Naive thymus-derived CD4-positive, alpha-beta T cell (primary cell): ENCODE measurements around the gene SLIT1. TPM values are rescaled to one million over a fixed set of nuclear protein-coding genes. Genes with fewer than 3 reads are reported as not detected.
A peak's percentile ranks its signal among the peaks of the same experiment; 100 is the strongest.

ENCODE experiments used
- ATAC-seq: fragments of 150-1000 bp; cut with Tn5 transposase; 2 replicates; pipeline ENCODE4 v1.10.0; 2021; ENCODE audit warnings: mild to moderate bottlenecking, moderate library complexity
- CTCF ChIA-PET: fragments of 350-600 bp; sonication (Branson Sonifier 250); formaldehyde crosslinking; loops from one replicate; lab custom pipeline; 2021; ENCODE audit warnings: antibody characterized with exemption; lab: Charles Lee
- POLR2A ChIA-PET: fragments of 350-600 bp; sonication (Branson Sonifier 250); formaldehyde crosslinking; loops from one replicate; lab custom pipeline; 2021; ENCODE audit warnings: antibody characterized with exemption, inconsistent platforms; lab: Charles Lee
- DNase-seq, 9 donors: peaks; one replicate each; pipeline versions ENCODE4 v3.0.0 to v3.0.0-alpha.2; 2020 to 2022; ENCODE audit warnings: mixed read lengths in 1 of 9
- H3K27ac ChIP-seq: one replicate; pipeline ENCODE4 v1.7.0; 2013; ENCODE audit warnings: mild to moderate bottlenecking, low read depth, low read length, moderate library complexity
- H3K27me3 ChIP-seq, 2 donors: one replicate each; pipeline ENCODE4 v1.7.0; 2013; ENCODE audit warnings: low read length in 2 of 2, mild to moderate bottlenecking in 2 of 2, moderate library complexity in 2 of 2; ENCODE audit not compliant: control insufficient read depth in 2 of 2, insufficient read depth in 2 of 2
- H3K36me3 ChIP-seq, 3 experiments: 1 replicate in 2 of 3; 2 replicates in 1 of 3; pipeline ENCODE4 v1.7.0; 2013; ENCODE audit warnings: low read length in 3 of 3, mild to moderate bottlenecking in 3 of 3, moderate library complexity in 1 of 3; ENCODE audit not compliant: insufficient read depth in 3 of 3, control insufficient read depth in 2 of 3
- H3K4me1 ChIP-seq, 2 donors: one replicate each; pipeline ENCODE4 v1.7.0; 2013; ENCODE audit warnings: low read length in 2 of 2, mild to moderate bottlenecking in 2 of 2, moderate library complexity in 1 of 2; ENCODE audit not compliant: control insufficient read depth in 2 of 2, insufficient read depth in 2 of 2
- H3K4me3 ChIP-seq: 2 replicates; pipeline ENCODE4 v1.7.0; 2013; ENCODE audit warnings: mild to moderate bottlenecking, low read length
- H3K9me3 ChIP-seq, 3 experiments: 1 replicate in 2 of 3; 2 replicates in 1 of 3; pipeline ENCODE4 v1.7.0; 2013; ENCODE audit warnings: low read length in 3 of 3; ENCODE audit not compliant: control insufficient read depth in 2 of 3
- H3K27ac Mint-ChIP-seq, 9 donors: one replicate each; pipeline ENCODE4 v1.8.0; 2020 to 2022; ENCODE audit warnings: mixed read lengths in 9 of 9, mild to moderate bottlenecking in 8 of 9, moderate library complexity in 5 of 9, inconsistent platforms in 2 of 9
- H3K27me3 Mint-ChIP-seq, 5 donors: one replicate each; pipeline ENCODE4 v1.8.0; 2021 to 2022; ENCODE audit warnings: mixed read lengths in 5 of 5, mild to moderate bottlenecking in 1 of 5
- H3K36me3 Mint-ChIP-seq, 5 donors: one replicate each; pipeline ENCODE4 v1.8.0; 2020 to 2022; ENCODE audit warnings: mixed read lengths in 5 of 5, mild to moderate bottlenecking in 3 of 5, inconsistent platforms in 1 of 5
- H3K4me1 Mint-ChIP-seq, 7 donors: one replicate each; pipeline ENCODE4 v1.8.0; 2020 to 2022; ENCODE audit warnings: mixed read lengths in 7 of 7, mild to moderate bottlenecking in 3 of 7, inconsistent platforms in 1 of 7
- H3K4me3 Mint-ChIP-seq, 10 donors: one replicate each; pipeline ENCODE4 v1.8.0; 2020 to 2022; ENCODE audit warnings: mild to moderate bottlenecking in 10 of 10, mixed read lengths in 10 of 10, moderate library complexity in 6 of 10, inconsistent platforms in 2 of 10
- H3K9me3 Mint-ChIP-seq, 11 donors: one replicate each; pipeline ENCODE4 v1.8.0; 2020 to 2022; ENCODE audit warnings: mixed read lengths in 11 of 11, mild to moderate bottlenecking in 4 of 11, inconsistent platforms in 1 of 11, moderate library complexity in 1 of 11
- intact Hi-C, 2 donors: fragments of 100-400 bp; cut with micrococcal nuclease; formaldehyde crosslinking; loops; one replicate each; pipeline ENCODE4 v1.15.1; 2023
- polyA plus RNA-seq, 2 donors: library from polyadenylated mRNA; unstranded; fragments of 300-500 nt; fragmentation: Illumina TruSeq; gene quantifications; one replicate each; pipeline ENCODE4 v1.2.3, GENCODE V29; 2021
- total RNA-seq, 6 experiments: library from RNA in 5 of 6; stranded (reverse) in 5 of 6; gene quantifications; 1 replicate in 5 of 6; 2 replicates in 1 of 6; pipeline ENCODE4 v1.2.3 and lab custom pipeline; 2021 to 2026

SLIT1 gene
- total and polyA plus RNA-seq, 7 experiments from 2014 or later: 0.19 to 0.88 (median 0.44) TPM; not detected in 2

- Mint-ChIP-seq H3K4me3 (no peak overlapping the region), H3K4me1 (peaks cover 0 to 15% (median 8%) of the 10 kb centered on the region in 7 donors), H3K27ac (no peak overlapping the region), H3K9me3 (no peaks in the 10 kb centered on the region), H3K27me3 (no peaks in the 10 kb centered on the region), H3K36me3 (no peaks in the 10 kb centered on the region)
- Histone ChIP-seq H3K36me3 (no peaks in the 10 kb centered on the region), H3K9me3 (no peaks in the 10 kb centered on the region), H3K4me3 (no peak overlapping the region), H3K27me3 (no peaks in the 10 kb centered on the region), H3K27ac (no peak overlapping the region), H3K4me1 (peaks cover 0 to 6% of the 10 kb centered on the region in 2 donors)
- ChIA-PET CTCF (no interaction called here), POLR2A (no interaction called here)
- ATAC-seq (no peak), DNase-seq (no peak)
- intact Hi-C loops: no loop called here
These were observed 167.2 kb downstream of the SLIT1 start for GRCh38 chr10:97018251-97019212.

- Mint-ChIP-seq H3K27me3 (no peaks in the 10 kb centered on the region), H3K4me1 (peaks cover 0 to 14% (median 8%) of the 10 kb centered on the region in 7 donors), H3K27ac (peak overlapping the region in 2 of 9 donors; percentile 40 to 83), H3K36me3 (no peaks in the 10 kb centered on the region), H3K9me3 (no peaks in the 10 kb centered on the region), H3K4me3 (no peak overlapping the region)
- Histone ChIP-seq H3K27me3 (no peaks in the 10 kb centered on the region), H3K36me3 (no peaks in the 10 kb centered on the region), H3K9me3 (no peaks in the 10 kb centered on the region), H3K4me1 (peaks cover 0 to 6% of the 10 kb centered on the region in 2 donors), H3K4me3 (no peak overlapping the region), H3K27ac (no peak overlapping the region)
- DNase-seq (no peak), ATAC-seq (no peak)
- CTCF ChIA-PET: no interaction called here
- intact Hi-C loops: no loop called here
- POLR2A ChIA-PET: no interaction called here
These were observed 168.3 kb downstream of the SLIT1 start for GRCh38 chr10:97017474-97017903.

- Histone ChIP-seq H3K27ac (no peak overlapping the region), H3K4me1 (peaks cover 0 to 6% of the 10 kb centered on the region in 2 donors), H3K9me3 (no peaks in the 10 kb centered on the region), H3K27me3 (no peaks in the 10 kb centered on the region), H3K36me3 (no peaks in the 10 kb centered on the region), H3K4me3 (no peak overlapping the region)
- ChIA-PET CTCF (interaction anchor here (0.5 to 0.7 kb wide), 3 partner anchors 21 to 193 kb away, joined by 3 to 10 read pairs (median 3); no protein-coding TSS in a partner anchor), POLR2A (interaction anchor here (0.7 kb wide), 1 partner anchor 8 kb away, joined by 5 read pairs; no protein-coding TSS in a partner anchor)
- H3K27me3 Mint-ChIP-seq: no peaks in the 10 kb centered on the region
- peak overlapping the region in 5 of 10 donors; percentile 26 to 72 (median 39) for H3K4me3 Mint-ChIP-seq
- peak overlapping the region in 3 of 9 donors; percentile 40 to 83 (median 46) for H3K27ac Mint-ChIP-seq
- intact Hi-C loops: no loop called here
- peaks cover 0 to 14% (median 8%) of the 10 kb centered on the region in 7 donors for H3K4me1 Mint-ChIP-seq
- H3K36me3 Mint-ChIP-seq: no peaks in the 10 kb centered on the region
- ATAC-seq (no peak), DNase-seq (peak in 1 of 9 donors; percentile 34)
- peaks cover 0 to 1% (median 0%) of the 10 kb centered on the region in 11 donors for H3K9me3 Mint-ChIP-seq
These were observed 168.9 kb downstream of the SLIT1 start for GRCh38 chr10:97016728-97017473.

DNA sequence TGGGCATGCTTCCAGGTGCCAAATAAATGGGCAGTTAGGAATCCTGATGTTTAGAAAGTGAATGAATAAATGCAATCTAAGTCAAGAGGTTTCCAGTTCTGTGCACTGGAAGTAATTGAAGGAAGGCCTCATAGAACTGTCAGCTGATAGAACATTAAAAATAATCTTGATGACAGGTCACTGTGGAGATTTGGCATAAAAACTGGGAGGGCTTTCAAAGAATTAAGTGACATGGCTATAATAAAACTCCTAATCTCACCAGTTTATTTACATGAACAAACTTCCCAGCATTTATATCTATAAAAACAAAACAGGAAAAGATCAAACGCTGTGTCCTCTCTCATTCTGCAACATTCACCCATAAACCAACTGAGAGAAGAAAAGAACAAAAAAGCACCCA is 170.5 kb downstream of the SLIT1 start:
- Mint-ChIP-seq H3K9me3 (peaks cover 0 to 2% (median 0%) of the 10 kb centered on the region in 11 donors), H3K27ac (no peak overlapping the region), H3K4me3 (no peak overlapping the region), H3K36me3 (no peaks in the 10 kb centered on the region), H3K4me1 (peaks cover 0 to 13% (median 8%) of the 10 kb centered on the region in 7 donors), H3K27me3 (no peaks in the 10 kb centered on the region)
- POLR2A ChIA-PET: no interaction called here
- ATAC-seq: no peak
- Histone ChIP-seq H3K4me1 (peaks cover 0 to 6% of the 10 kb centered on the region in 2 donors), H3K9me3 (no peaks in the 10 kb centered on the region), H3K4me3 (no peak overlapping the region), H3K27me3 (no peaks in the 10 kb centered on the region), H3K36me3 (no peaks in the 10 kb centered on the region), H3K27ac (no peak overlapping the region)
- intact Hi-C loops: no loop called here
- CTCF ChIA-PET: no interaction called here
- DNase-seq: no peak

DNA sequence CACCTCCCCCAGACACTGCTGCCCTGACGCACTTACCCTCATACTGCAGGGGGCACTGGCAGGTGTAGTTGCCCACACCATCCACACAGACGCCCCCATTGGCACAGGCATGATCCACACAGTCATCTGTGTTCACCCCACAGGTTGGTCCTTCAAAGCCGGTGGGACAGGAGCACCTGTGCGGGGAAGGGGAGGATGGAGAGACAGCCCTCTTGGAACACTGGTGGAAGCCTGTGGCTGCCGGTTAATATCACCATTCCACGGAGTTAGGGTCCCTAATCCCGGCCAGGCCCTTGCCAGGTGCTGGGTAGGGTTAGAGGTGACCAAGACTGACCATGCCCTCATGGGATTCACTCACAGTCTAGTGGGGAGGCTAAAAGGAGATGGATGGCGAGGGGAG is 171.8 kb downstream of the SLIT1 start:
- H3K36me3 ChIP-seq: no peaks in the 10 kb centered on the region
- no peak overlapping the region for H3K27ac ChIP-seq
- Mint-ChIP-seq H3K4me1 (peaks cover 0 to 13% (median 8%) of the 10 kb centered on the region in 7 donors), H3K9me3 (peaks cover 0 to 5% (median 2%) of the 10 kb centered on the region in 11 donors), H3K27ac (peak overlapping the region in 1 of 9 donors; percentile 4), H3K27me3 (no peaks in the 10 kb centered on the region), H3K4me3 (no peak overlapping the region), H3K36me3 (no peaks in the 10 kb centered on the region)
- POLR2A ChIA-PET: no interaction called here
- intact Hi-C loops: no loop called here
- H3K4me1 ChIP-seq: peaks cover 0 to 6% of the 10 kb centered on the region in 2 donors
- H3K4me3 ChIP-seq: no peak overlapping the region
- no peaks in the 10 kb centered on the region for H3K27me3 ChIP-seq
- no peak for DNase-seq
- no peaks in the 10 kb centered on the region for H3K9me3 ChIP-seq
- CTCF ChIA-PET: no interaction called here
- no peak for ATAC-seq

DNA sequence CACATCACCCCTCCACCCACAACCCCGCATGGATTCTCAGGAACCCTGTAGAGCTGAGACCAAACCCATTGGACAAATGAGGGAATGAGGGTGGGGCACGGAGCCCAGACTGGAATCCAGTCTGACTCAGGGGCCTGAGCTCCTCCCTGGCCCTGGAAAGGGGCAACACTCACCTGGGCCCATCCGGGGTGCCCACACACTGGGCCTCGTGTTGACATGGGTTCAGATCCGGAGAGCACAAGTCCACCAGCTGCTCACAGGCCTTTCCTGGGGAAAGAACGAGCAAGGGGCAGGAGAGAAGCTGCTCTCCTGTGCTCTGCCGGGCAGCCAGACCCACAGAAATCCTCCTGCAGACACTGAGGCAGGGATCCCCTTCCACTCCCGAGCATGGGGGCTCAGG is 172.2 kb downstream of the SLIT1 start:
- Mint-ChIP-seq H3K4me3 (no peak overlapping the region), H3K36me3 (no peaks in the 10 kb centered on the region), H3K4me1 (peaks cover 0 to 13% (median 8%) of the 10 kb centered on the region in 7 donors), H3K27me3 (no peaks in the 10 kb centered on the region), H3K9me3 (peaks cover 0 to 6% (median 2%) of the 10 kb centered on the region in 11 donors), H3K27ac (no peak overlapping the region)
- DNase-seq (no peak), ATAC-seq (no peak)
- Histone ChIP-seq H3K4me1 (peaks cover 0 to 6% of the 10 kb centered on the region in 2 donors), H3K4me3 (no peak overlapping the region), H3K36me3 (no peaks in the 10 kb centered on the region), H3K27ac (no peak overlapping the region), H3K27me3 (no peaks in the 10 kb centered on the region), H3K9me3 (no peaks in the 10 kb centered on the region)
- CTCF ChIA-PET: no interaction called here
- intact Hi-C loops: no loop called here
- POLR2A ChIA-PET: interaction anchor here (0.7 kb wide), 1 partner anchor 190 kb away, joined by 3 read pairs; no protein-coding TSS in a partner anchor
